Neural cell (in vitro differentiated cells): ENCODE measurements around the gene WNK2.

Experiments used
- TF ChIP-seq, protein P1 (sequence below): fragments of 450-650 bp; IDR thresholded peaks from 2 replicates; pipeline ENCODE4 v1.5.1; 2014; ENCODE audit warnings: antibody characterized with exemption, mild to moderate bottlenecking, moderate library complexity; ENCODE audit not compliant: poor library complexity, severe bottlenecking
- TF ChIP-seq, protein P2 (sequence below): IDR thresholded peaks from 2 replicates; pipeline ENCODE4 v1.6.1; 2012; ENCODE audit warnings: borderline replicate concordance

DNA sequence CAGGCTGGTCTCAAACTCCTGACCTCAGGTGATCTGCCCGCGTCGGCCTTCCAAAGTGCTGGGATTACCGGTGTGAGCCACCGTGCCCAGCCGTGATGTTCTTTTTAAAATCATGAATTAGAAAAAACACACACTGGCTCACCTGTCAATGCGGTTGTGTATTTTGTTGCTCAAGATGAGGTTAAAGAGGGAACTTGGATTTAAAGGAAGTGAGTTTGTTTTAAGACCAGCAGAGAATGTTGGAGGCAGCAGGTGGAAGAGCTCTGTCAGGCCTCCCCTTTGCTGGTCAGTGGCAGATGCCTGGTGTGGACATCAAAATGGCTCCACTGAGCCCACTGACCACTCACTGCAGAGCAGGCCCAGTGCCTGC lies 38.9 kb downstream of the WNK2 start:
- TF ChIP-seq, protein P1, sequence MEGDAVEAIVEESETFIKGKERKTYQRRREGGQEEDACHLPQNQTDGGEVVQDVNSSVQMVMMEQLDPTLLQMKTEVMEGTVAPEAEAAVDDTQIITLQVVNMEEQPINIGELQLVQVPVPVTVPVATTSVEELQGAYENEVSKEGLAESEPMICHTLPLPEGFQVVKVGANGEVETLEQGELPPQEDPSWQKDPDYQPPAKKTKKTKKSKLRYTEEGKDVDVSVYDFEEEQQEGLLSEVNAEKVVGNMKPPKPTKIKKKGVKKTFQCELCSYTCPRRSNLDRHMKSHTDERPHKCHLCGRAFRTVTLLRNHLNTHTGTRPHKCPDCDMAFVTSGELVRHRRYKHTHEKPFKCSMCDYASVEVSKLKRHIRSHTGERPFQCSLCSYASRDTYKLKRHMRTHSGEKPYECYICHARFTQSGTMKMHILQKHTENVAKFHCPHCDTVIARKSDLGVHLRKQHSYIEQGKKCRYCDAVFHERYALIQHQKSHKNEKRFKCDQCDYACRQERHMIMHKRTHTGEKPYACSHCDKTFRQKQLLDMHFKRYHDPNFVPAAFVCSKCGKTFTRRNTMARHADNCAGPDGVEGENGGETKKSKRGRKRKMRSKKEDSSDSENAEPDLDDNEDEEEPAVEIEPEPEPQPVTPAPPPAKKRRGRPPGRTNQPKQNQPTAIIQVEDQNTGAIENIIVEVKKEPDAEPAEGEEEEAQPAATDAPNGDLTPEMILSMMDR = no peak
- TF ChIP-seq, protein P2, sequence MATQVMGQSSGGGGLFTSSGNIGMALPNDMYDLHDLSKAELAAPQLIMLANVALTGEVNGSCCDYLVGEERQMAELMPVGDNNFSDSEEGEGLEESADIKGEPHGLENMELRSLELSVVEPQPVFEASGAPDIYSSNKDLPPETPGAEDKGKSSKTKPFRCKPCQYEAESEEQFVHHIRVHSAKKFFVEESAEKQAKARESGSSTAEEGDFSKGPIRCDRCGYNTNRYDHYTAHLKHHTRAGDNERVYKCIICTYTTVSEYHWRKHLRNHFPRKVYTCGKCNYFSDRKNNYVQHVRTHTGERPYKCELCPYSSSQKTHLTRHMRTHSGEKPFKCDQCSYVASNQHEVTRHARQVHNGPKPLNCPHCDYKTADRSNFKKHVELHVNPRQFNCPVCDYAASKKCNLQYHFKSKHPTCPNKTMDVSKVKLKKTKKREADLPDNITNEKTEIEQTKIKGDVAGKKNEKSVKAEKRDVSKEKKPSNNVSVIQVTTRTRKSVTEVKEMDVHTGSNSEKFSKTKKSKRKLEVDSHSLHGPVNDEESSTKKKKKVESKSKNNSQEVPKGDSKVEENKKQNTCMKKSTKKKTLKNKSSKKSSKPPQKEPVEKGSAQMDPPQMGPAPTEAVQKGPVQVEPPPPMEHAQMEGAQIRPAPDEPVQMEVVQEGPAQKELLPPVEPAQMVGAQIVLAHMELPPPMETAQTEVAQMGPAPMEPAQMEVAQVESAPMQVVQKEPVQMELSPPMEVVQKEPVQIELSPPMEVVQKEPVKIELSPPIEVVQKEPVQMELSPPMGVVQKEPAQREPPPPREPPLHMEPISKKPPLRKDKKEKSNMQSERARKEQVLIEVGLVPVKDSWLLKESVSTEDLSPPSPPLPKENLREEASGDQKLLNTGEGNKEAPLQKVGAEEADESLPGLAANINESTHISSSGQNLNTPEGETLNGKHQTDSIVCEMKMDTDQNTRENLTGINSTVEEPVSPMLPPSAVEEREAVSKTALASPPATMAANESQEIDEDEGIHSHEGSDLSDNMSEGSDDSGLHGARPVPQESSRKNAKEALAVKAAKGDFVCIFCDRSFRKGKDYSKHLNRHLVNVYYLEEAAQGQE = no peak
